Endothelial cell (in vitro differentiated cells): ENCODE measurements around the gene PARVB. TPM values are rescaled to one million over a fixed set of nuclear protein-coding genes. Genes with fewer than 3 reads are reported as not detected.
A peak's percentile ranks its signal among the peaks of the same experiment; 100 is the strongest.
"Not testable (repeated sequence)": the region's sequence is repeated elsewhere in the genome, so short reads cannot be mapped to it uniquely, and the experiment has no call there.

Source experiments
- DNase-seq: peaks from one replicate; pipeline ENCODE4 v3.0.0; 2021; ENCODE audit warnings: low spot score
- H3K27ac Mint-ChIP-seq: one replicate; pipeline ENCODE4 v1.8.0; 2021; ENCODE audit warnings: mixed read lengths, inconsistent platforms; ENCODE audit not compliant: unreplicated experiment
- H3K27me3 Mint-ChIP-seq: one replicate; pipeline ENCODE4 v1.8.0; 2021; ENCODE audit warnings: mild to moderate bottlenecking, moderate library complexity, mixed read lengths, inconsistent platforms; ENCODE audit not compliant: unreplicated experiment
- H3K36me3 Mint-ChIP-seq: one replicate; pipeline ENCODE4 v1.8.0; 2021; ENCODE audit warnings: mild to moderate bottlenecking, low read depth, mixed read lengths, inconsistent platforms; ENCODE audit not compliant: unreplicated experiment
- H3K4me1 Mint-ChIP-seq: one replicate; pipeline ENCODE4 v1.8.0; 2021; ENCODE audit warnings: mild to moderate bottlenecking, mixed read lengths, inconsistent platforms; ENCODE audit not compliant: unreplicated experiment
- H3K4me3 Mint-ChIP-seq: one replicate; pipeline ENCODE4 v1.8.0; 2021; ENCODE audit warnings: mild to moderate bottlenecking, mixed read lengths, inconsistent platforms; ENCODE audit not compliant: unreplicated experiment
- H3K9me3 Mint-ChIP-seq: one replicate; pipeline ENCODE4 v1.8.0; 2021; ENCODE audit warnings: mixed read lengths, inconsistent platforms; ENCODE audit not compliant: unreplicated experiment
- CTCF ChIP-seq: fragments of 200-600 bp; sonication (generic); IDR thresholded peaks from one replicate; pipeline ENCODE4 v1.5.0; 2021; ENCODE audit warnings: antibody characterized with exemption; ENCODE audit not compliant: unreplicated experiment
- total RNA-seq: library from RNA; stranded (reverse); fragmentation: NEBNext Ultra II Directional; extraction: Animal tissue kit (Norgen Biotek cat#: 25700); gene quantifications from one replicate; pipeline ENCODE4 v1.2.1, GENCODE V29; 2021; ENCODE audit not compliant: unreplicated experiment

PARVB gene
- total RNA-seq, 1 donor from 2014 or later: 105 TPM

- DNase-seq: no peak
- H3K27me3 Mint-ChIP-seq: peaks cover 9% of the 10 kb centered on the region
- no peak overlapping the region for H3K27ac Mint-ChIP-seq
- no peaks in the 10 kb centered on the region for H3K9me3 Mint-ChIP-seq
- TF ChIP-seq CTCF: no peak
- peaks cover 7% of the 10 kb centered on the region for H3K36me3 Mint-ChIP-seq
- H3K4me1 Mint-ChIP-seq: peaks cover 45% of the 10 kb centered on the region
- H3K4me3 Mint-ChIP-seq: no peak overlapping the region
These were observed 25.6 kb downstream of the PARVB start for GRCh38 chr22:44049486-44050231.

- Mint-ChIP-seq H3K4me3 (peak overlapping the region; percentile 49), H3K4me1 (peaks cover 39% of the 10 kb centered on the region), H3K27ac (peak overlapping the region; percentile 74), H3K27me3 (peaks cover 9% of the 10 kb centered on the region), H3K9me3 (no peaks in the 10 kb centered on the region), H3K36me3 (peaks cover under 1% of the 10 kb centered on the region)
- no peak for DNase-seq
- no peak for TF ChIP-seq CTCF
These were observed 26.8 kb downstream of the PARVB start for GRCh38 chr22:44050766-44051355.

- Mint-ChIP-seq H3K4me1 (peaks cover 38% of the 10 kb centered on the region), H3K4me3 (peak overlapping the region; percentile 49), H3K27ac (peak overlapping the region; percentile 74), H3K36me3 (no peaks in the 10 kb centered on the region), H3K9me3 (no peaks in the 10 kb centered on the region), H3K27me3 (peaks cover 9% of the 10 kb centered on the region)
- peak; percentile 30 for DNase-seq
- no peak for TF ChIP-seq CTCF
These were observed 27.3 kb downstream of the PARVB start for GRCh38 chr22:44051358-44051757.

- Mint-ChIP-seq H3K9me3 (no peaks in the 10 kb centered on the region), H3K27ac (peak overlapping the region; percentile 74), H3K27me3 (peaks cover 9% of the 10 kb centered on the region), H3K36me3 (no peaks in the 10 kb centered on the region), H3K4me1 (peaks cover 38% of the 10 kb centered on the region), H3K4me3 (no peak overlapping the region)
- no peak for TF ChIP-seq CTCF
- DNase-seq: no peak
These were observed 27.9 kb downstream of the PARVB start for GRCh38 chr22:44051961-44052360.

GRCh38 chr22:44055805-44056204 is 31.7 kb downstream of the PARVB start:
- no peaks in the 10 kb centered on the region for H3K9me3 Mint-ChIP-seq
- no peak overlapping the region for H3K4me3 Mint-ChIP-seq
- peaks cover 23% of the 10 kb centered on the region for H3K4me1 Mint-ChIP-seq
- no peak for TF ChIP-seq CTCF
- H3K27ac Mint-ChIP-seq: no peak overlapping the region
- H3K27me3 Mint-ChIP-seq: peaks cover 5% of the 10 kb centered on the region
- no peak for DNase-seq
- H3K36me3 Mint-ChIP-seq: peaks cover 13% of the 10 kb centered on the region

GRCh38 chr22:44056649-44057048 is 32.5 kb downstream of the PARVB start:
- not testable (repeated sequence) for H3K27ac Mint-ChIP-seq, H3K27me3 Mint-ChIP-seq, DNase-seq, H3K4me3 Mint-ChIP-seq, H3K9me3 Mint-ChIP-seq
- Mint-ChIP-seq H3K4me1 (peaks cover 14% of the 10 kb centered on the region), H3K36me3 (peaks cover 13% of the 10 kb centered on the region)
